HEK293 (cell line): ENCODE data around the gene VDR.

Experiments used
- GLIS2 ChIP-seq: fragments of 450-650 bp; formaldehyde crosslinking; IDR thresholded peaks from 2 replicates; pipeline ENCODE4 v1.5.1; 2016; ENCODE audit warnings: missing biosample characterization, missing genetic modification characterization
- KLF9 ChIP-seq: fragments of 450-650 bp; formaldehyde crosslinking; IDR thresholded peaks from 2 replicates; pipeline ENCODE4 v1.5.1; 2016; ENCODE audit warnings: missing biosample characterization, missing genetic modification characterization, low read depth
- MYNN ChIP-seq: fragments of 450-650 bp; formaldehyde crosslinking; IDR thresholded peaks from 2 replicates; pipeline ENCODE4 v1.5.1; 2016; ENCODE audit warnings: missing biosample characterization, missing genetic modification characterization, borderline replicate concordance
- PRDM10 ChIP-seq: fragments of 450-650 bp; formaldehyde crosslinking; IDR thresholded peaks from 2 replicates; pipeline ENCODE4 v1.5.1; 2016; ENCODE audit warnings: missing biosample characterization, missing genetic modification characterization
- ZEB2 ChIP-seq: fragments of 450-650 bp; formaldehyde crosslinking; IDR thresholded peaks from 2 replicates; pipeline ENCODE4 v1.5.1; 2016; ENCODE audit warnings: missing biosample characterization, missing genetic modification characterization
- ZNF16 ChIP-seq: fragments of 450-650 bp; formaldehyde crosslinking; IDR thresholded peaks from 2 replicates; pipeline ENCODE4 v1.5.1; 2016; ENCODE audit warnings: low read depth, missing biosample characterization, missing genetic modification characterization
- ZNF266 ChIP-seq: fragments of 450-650 bp; formaldehyde crosslinking; IDR thresholded peaks from 2 replicates; pipeline ENCODE4 v1.5.1; 2016; ENCODE audit warnings: missing biosample characterization, missing genetic modification characterization, low read depth
- ZNF335 ChIP-seq: fragments of 450-650 bp; formaldehyde crosslinking; conservative IDR thresholded peaks from 2 replicates; pipeline ENCODE4 v1.5.1; 2016; ENCODE audit warnings: missing biosample characterization, missing genetic modification characterization
- ZNF366 ChIP-seq: fragments of 450-650 bp; formaldehyde crosslinking; conservative IDR thresholded peaks from 2 replicates; pipeline ENCODE4 v1.5.1; 2016; ENCODE audit warnings: missing biosample characterization, missing genetic modification characterization
- ZNF37A ChIP-seq: fragments of 450-650 bp; IDR thresholded peaks from 2 replicates; pipeline ENCODE4 v1.5.1; 2018; ENCODE audit warnings: missing biosample characterization, missing genetic modification characterization
- ZNF426 ChIP-seq: fragments of 450-650 bp; formaldehyde crosslinking; IDR thresholded peaks from 2 replicates; pipeline ENCODE4 v1.5.1; 2017; ENCODE audit warnings: missing biosample characterization, missing genetic modification characterization, mild to moderate bottlenecking, inconsistent platforms, moderate library complexity
- ZNF501 ChIP-seq: fragments of 450-650 bp; formaldehyde crosslinking; IDR thresholded peaks from 2 replicates; pipeline ENCODE4 v1.5.1; 2016; ENCODE audit warnings: missing biosample characterization, missing genetic modification characterization
- ZNF623 ChIP-seq: fragments of 450-650 bp; formaldehyde crosslinking; IDR thresholded peaks from 2 replicates; pipeline ENCODE4 v1.5.1; 2016; ENCODE audit warnings: missing biosample characterization, missing genetic modification characterization
- ZNF624 ChIP-seq: fragments of 450-650 bp; formaldehyde crosslinking; IDR thresholded peaks from 2 replicates; pipeline ENCODE4 v1.5.1; 2017; ENCODE audit warnings: missing biosample characterization, missing genetic modification characterization
- ZNF629 ChIP-seq: fragments of 450-650 bp; formaldehyde crosslinking; IDR thresholded peaks from 2 replicates; pipeline ENCODE4 v1.5.1; 2017; ENCODE audit warnings: missing biosample characterization, missing genetic modification characterization
- ZNF654 ChIP-seq: fragments of 450-650 bp; formaldehyde crosslinking; IDR thresholded peaks from 2 replicates; pipeline ENCODE4 v1.5.1; 2016; ENCODE audit warnings: low read depth, missing biosample characterization, missing genetic modification characterization
- ZNF792 ChIP-seq: fragments of 450-650 bp; formaldehyde crosslinking; IDR thresholded peaks from 2 replicates; pipeline ENCODE4 v1.5.1; 2016; ENCODE audit warnings: missing biosample characterization, missing genetic modification characterization
- TF ChIP-seq, protein P1 (sequence below): fragments of 450-650 bp; formaldehyde crosslinking; IDR thresholded peaks from 2 replicates; pipeline ENCODE4 v1.5.1; 2016; ENCODE audit warnings: missing biosample characterization, missing genetic modification characterization
- TF ChIP-seq, protein P2 (sequence below): fragments of 450-650 bp; formaldehyde crosslinking; IDR thresholded peaks from 2 replicates; pipeline ENCODE4 v1.5.1; 2017; ENCODE audit warnings: missing biosample characterization, missing genetic modification characterization
- TF ChIP-seq, protein P3 (sequence below): fragments of 450-650 bp; formaldehyde crosslinking; IDR thresholded peaks from 2 replicates; pipeline ENCODE4 v1.5.1; 2016; ENCODE audit warnings: missing biosample characterization, missing genetic modification characterization, borderline replicate concordance
- TF ChIP-seq, protein P4 (sequence below): fragments of 450-650 bp; formaldehyde crosslinking; IDR thresholded peaks from 2 replicates; pipeline ENCODE4 v1.5.1; 2016; ENCODE audit warnings: missing biosample characterization, missing genetic modification characterization, low read depth
- TF ChIP-seq, protein P5 (sequence below): fragments of 450-650 bp; formaldehyde crosslinking; optimal IDR thresholded peaks from 2 replicates; pipeline ENCODE3; 2016; ENCODE audit warnings: missing biosample characterization, mild to moderate bottlenecking, missing genetic modification characterization

VDR gene

GRCh38 chr12:47820631-47821345 lies 84.0 kb downstream of the VDR start (continued):
- TF ChIP-seq, protein P1, sequence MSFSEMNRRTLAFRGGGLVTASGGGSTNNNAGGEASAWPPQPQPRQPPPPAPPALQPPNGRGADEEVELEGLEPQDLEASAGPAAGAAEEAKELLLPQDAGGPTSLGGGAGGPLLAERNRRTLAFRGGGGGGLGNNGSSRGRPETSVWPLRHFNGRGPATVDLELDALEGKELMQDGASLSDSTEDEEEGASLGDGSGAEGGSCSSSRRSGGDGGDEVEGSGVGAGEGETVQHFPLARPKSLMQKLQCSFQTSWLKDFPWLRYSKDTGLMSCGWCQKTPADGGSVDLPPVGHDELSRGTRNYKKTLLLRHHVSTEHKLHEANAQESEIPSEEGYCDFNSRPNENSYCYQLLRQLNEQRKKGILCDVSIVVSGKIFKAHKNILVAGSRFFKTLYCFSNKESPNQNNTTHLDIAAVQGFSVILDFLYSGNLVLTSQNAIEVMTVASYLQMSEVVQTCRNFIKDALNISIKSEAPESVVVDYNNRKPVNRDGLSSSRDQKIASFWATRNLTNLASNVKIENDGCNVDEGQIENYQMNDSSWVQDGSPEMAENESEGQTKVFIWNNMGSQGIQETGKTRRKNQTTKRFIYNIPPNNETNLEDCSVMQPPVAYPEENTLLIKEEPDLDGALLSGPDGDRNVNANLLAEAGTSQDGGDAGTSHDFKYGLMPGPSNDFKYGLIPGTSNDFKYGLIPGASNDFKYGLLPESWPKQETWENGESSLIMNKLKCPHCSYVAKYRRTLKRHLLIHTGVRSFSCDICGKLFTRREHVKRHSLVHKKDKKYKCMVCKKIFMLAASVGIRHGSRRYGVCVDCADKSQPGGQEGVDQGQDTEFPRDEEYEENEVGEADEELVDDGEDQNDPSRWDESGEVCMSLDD, result no peak
- TF ChIP-seq, protein P2, sequence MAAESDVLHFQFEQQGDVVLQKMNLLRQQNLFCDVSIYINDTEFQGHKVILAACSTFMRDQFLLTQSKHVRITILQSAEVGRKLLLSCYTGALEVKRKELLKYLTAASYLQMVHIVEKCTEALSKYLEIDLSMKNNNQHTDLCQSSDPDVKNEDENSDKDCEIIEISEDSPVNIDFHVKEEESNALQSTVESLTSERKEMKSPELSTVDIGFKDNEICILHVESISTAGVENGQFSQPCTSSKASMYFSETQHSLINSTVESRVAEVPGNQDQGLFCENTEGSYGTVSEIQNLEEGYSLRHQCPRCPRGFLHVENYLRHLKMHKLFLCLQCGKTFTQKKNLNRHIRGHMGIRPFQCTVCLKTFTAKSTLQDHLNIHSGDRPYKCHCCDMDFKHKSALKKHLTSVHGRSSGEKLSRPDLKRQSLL (tag by site-specific recombination), result no peak
- TF ChIP-seq ZNF501 (tag by site-specific recombination), result 0 out of 2 replicates have a peak, but pooled peaks have one; percentile 5
- peak; percentile 82 for TF ChIP-seq ZNF366 (tag by site-specific recombination)
- peak; percentile 34 for TF ChIP-seq ZNF335 (tag by site-specific recombination)
- no peak for TF ChIP-seq ZNF16
- no peak for TF ChIP-seq ZNF37A (tag by site-specific recombination)
- TF ChIP-seq ZNF654, result no peak
- peak; percentile 84 for TF ChIP-seq ZEB2 (tag by site-specific recombination)
- TF ChIP-seq, protein P3, sequence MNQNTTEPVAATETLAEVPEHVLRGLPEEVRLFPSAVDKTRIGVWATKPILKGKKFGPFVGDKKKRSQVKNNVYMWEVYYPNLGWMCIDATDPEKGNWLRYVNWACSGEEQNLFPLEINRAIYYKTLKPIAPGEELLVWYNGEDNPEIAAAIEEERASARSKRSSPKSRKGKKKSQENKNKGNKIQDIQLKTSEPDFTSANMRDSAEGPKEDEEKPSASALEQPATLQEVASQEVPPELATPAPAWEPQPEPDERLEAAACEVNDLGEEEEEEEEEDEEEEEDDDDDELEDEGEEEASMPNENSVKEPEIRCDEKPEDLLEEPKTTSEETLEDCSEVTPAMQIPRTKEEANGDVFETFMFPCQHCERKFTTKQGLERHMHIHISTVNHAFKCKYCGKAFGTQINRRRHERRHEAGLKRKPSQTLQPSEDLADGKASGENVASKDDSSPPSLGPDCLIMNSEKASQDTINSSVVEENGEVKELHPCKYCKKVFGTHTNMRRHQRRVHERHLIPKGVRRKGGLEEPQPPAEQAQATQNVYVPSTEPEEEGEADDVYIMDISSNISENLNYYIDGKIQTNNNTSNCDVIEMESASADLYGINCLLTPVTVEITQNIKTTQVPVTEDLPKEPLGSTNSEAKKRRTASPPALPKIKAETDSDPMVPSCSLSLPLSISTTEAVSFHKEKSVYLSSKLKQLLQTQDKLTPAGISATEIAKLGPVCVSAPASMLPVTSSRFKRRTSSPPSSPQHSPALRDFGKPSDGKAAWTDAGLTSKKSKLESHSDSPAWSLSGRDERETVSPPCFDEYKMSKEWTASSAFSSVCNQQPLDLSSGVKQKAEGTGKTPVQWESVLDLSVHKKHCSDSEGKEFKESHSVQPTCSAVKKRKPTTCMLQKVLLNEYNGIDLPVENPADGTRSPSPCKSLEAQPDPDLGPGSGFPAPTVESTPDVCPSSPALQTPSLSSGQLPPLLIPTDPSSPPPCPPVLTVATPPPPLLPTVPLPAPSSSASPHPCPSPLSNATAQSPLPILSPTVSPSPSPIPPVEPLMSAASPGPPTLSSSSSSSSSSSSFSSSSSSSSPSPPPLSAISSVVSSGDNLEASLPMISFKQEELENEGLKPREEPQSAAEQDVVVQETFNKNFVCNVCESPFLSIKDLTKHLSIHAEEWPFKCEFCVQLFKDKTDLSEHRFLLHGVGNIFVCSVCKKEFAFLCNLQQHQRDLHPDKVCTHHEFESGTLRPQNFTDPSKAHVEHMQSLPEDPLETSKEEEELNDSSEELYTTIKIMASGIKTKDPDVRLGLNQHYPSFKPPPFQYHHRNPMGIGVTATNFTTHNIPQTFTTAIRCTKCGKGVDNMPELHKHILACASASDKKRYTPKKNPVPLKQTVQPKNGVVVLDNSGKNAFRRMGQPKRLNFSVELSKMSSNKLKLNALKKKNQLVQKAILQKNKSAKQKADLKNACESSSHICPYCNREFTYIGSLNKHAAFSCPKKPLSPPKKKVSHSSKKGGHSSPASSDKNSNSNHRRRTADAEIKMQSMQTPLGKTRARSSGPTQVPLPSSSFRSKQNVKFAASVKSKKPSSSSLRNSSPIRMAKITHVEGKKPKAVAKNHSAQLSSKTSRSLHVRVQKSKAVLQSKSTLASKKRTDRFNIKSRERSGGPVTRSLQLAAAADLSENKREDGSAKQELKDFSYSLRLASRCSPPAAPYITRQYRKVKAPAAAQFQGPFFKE (tag by site-specific recombination), result no peak
- TF ChIP-seq, protein P4, sequence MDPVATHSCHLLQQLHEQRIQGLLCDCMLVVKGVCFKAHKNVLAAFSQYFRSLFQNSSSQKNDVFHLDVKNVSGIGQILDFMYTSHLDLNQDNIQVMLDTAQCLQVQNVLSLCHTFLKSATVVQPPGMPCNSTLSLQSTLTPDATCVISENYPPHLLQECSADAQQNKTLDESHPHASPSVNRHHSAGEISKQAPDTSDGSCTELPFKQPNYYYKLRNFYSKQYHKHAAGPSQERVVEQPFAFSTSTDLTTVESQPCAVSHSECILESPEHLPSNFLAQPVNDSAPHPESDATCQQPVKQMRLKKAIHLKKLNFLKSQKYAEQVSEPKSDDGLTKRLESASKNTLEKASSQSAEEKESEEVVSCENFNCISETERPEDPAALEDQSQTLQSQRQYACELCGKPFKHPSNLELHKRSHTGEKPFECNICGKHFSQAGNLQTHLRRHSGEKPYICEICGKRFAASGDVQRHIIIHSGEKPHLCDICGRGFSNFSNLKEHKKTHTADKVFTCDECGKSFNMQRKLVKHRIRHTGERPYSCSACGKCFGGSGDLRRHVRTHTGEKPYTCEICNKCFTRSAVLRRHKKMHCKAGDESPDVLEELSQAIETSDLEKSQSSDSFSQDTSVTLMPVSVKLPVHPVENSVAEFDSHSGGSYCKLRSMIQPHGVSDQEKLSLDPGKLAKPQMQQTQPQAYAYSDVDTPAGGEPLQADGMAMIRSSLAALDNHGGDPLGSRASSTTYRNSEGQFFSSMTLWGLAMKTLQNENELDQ (tag by site-specific recombination), result no peak
- TF ChIP-seq MYNN (tag by site-specific recombination), result no peak
- TF ChIP-seq GLIS2 (tag by site-specific recombination), result no peak
- peak; percentile 74 for TF ChIP-seq ZNF629 (tag by site-specific recombination)
- no peak for TF ChIP-seq ZNF624 (tag by site-specific recombination)
- TF ChIP-seq ZNF623, result 0 out of 2 replicates have a peak, but pooled peaks have one; percentile 3
- TF ChIP-seq, protein P5, sequence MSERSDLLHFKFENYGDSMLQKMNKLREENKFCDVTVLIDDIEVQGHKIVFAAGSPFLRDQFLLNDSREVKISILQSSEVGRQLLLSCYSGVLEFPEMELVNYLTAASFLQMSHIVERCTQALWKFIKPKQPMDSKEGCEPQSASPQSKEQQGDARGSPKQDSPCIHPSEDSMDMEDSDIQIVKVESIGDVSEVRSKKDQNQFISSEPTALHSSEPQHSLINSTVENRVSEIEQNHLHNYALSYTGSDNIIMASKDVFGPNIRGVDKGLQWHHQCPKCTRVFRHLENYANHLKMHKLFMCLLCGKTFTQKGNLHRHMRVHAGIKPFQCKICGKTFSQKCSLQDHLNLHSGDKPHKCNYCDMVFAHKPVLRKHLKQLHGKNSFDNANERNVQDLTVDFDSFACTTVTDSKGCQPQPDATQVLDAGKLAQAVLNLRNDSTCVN, result no peak
- TF ChIP-seq PRDM10 (tag by site-specific recombination), result peak; percentile 91
- no peak for TF ChIP-seq ZNF792 (tag by site-specific recombination)
- TF ChIP-seq KLF9 (tag by site-specific recombination), result 0 out of 2 replicates have a peak, but pooled peaks have one; percentile 12
- TF ChIP-seq ZNF426 (tag by site-specific recombination), result no peak
- no peak for TF ChIP-seq ZNF266 (tag by site-specific recombination)
